Lower lobe of right lung (tissue), 2 donors: ENCODE measurements around the gene MCHR2. TPM values are rescaled to one million over a fixed set of nuclear protein-coding genes. Genes with fewer than 3 reads are reported as not detected.

ENCODE experiments used
- ATAC-seq, 2 donors: fragments of 200-7000 bp; cut with Tn5 transposase; one replicate each; pipeline ENCODE4 v1.9.1; 2020 to 2022; ENCODE audit warnings: mild to moderate bottlenecking in 2 of 2, moderate library complexity in 2 of 2
- DNase-seq: peaks from one replicate; pipeline ENCODE4 v3.0.0-alpha.2; 2020
- H3K27ac ChIP-seq: fragments of 200-600 bp; one replicate; pipeline ENCODE4 v1.8.0; 2022
- H3K27me3 ChIP-seq: fragments of 200-600 bp; one replicate; pipeline ENCODE4 v1.8.0; 2022; ENCODE audit warnings: low read depth
- H3K36me3 ChIP-seq: fragments of 200-600 bp; one replicate; pipeline ENCODE4 v1.8.0; 2022; ENCODE audit warnings: mild to moderate bottlenecking
- H3K4me1 ChIP-seq: fragments of 200-600 bp; one replicate; pipeline ENCODE4 v1.8.0; 2022
- H3K4me3 ChIP-seq: fragments of 200-600 bp; one replicate; pipeline ENCODE4 v1.8.0; 2022; ENCODE audit warnings: mild to moderate bottlenecking
- H3K9me3 ChIP-seq: fragments of 200-600 bp; one replicate; pipeline ENCODE4 v1.8.0; 2022
- CTCF ChIP-seq: fragments of 200-600 bp; IDR thresholded peaks from one replicate; pipeline ENCODE4 v1.8.0; 2022; ENCODE audit warnings: antibody characterized with exemption, mild to moderate bottlenecking
- intact Hi-C: fragments of 100-400 bp; cut with DNase I; formaldehyde crosslinking; loops from one replicate; pipeline ENCODE4 v1.11.0; 2022
- total RNA-seq: library from RNA; stranded (reverse); fragmentation: NEBNext Ultra II Directional; extraction: Animal tissue kit (Norgen Biotek cat#: 25700); gene quantifications from one replicate; pipeline ENCODE4 v1.2.1, GENCODE V29; 2021
- donor health status: DM: no; HTN: yes; CAD: no; lungs with severe emphysema.

MCHR2 gene
- total RNA-seq, 1 donor from 2014 or later: not detected

- intact Hi-C loops: loop anchor here (5.0 kb wide), 1 partner anchor 95 kb away; no protein-coding TSS in a partner anchor
- H3K27me3 ChIP-seq: peaks cover 6% of the 10 kb centered on the region
- H3K27ac ChIP-seq: no peak overlapping the region
- TF ChIP-seq CTCF: peak; percentile 89
- H3K4me3 ChIP-seq: no peak overlapping the region
- ATAC-seq: peak; percentile 89
- no peaks in the 10 kb centered on the region for H3K36me3 ChIP-seq
- H3K4me1 ChIP-seq: no peaks in the 10 kb centered on the region
- no peaks in the 10 kb centered on the region for H3K9me3 ChIP-seq
- DNase-seq: peak; percentile 52
Observed at GRCh38 chr6:100001915-100002388, 7.9 kb upstream of the MCHR2 start.

GRCh38 chr6:99997141-99997540 lies 3.1 kb upstream of the MCHR2 start:
- H3K9me3 ChIP-seq: no peaks in the 10 kb centered on the region
- H3K27me3 ChIP-seq: peaks cover 29% of the 10 kb centered on the region
- TF ChIP-seq CTCF: no peak
- intact Hi-C loops: no loop called here
- ATAC-seq: no peak
- H3K4me3 ChIP-seq: no peak overlapping the region
- no peaks in the 10 kb centered on the region for H3K36me3 ChIP-seq
- H3K27ac ChIP-seq: no peak overlapping the region
- DNase-seq: no peak
- H3K4me1 ChIP-seq: no peaks in the 10 kb centered on the region

GRCh38 chr6:99995916-99996315 lies 1.9 kb upstream of the MCHR2 start:
- Histone ChIP-seq H3K4me3 (no peak overlapping the region), H3K9me3 (no peaks in the 10 kb centered on the region), H3K36me3 (no peaks in the 10 kb centered on the region), H3K27ac (no peak overlapping the region), H3K4me1 (no peaks in the 10 kb centered on the region), H3K27me3 (peaks cover 31% of the 10 kb centered on the region)
- intact Hi-C loops: no loop called here
- no peak for TF ChIP-seq CTCF
- ATAC-seq (no peak), DNase-seq (no peak)

GRCh38 chr6:99993146-99993532 lies 884 bp downstream of the MCHR2 start:
- H3K36me3 ChIP-seq: no peaks in the 10 kb centered on the region
- DNase-seq (no peak), ATAC-seq (no peak)
- no peaks in the 10 kb centered on the region for H3K9me3 ChIP-seq
- no peaks in the 10 kb centered on the region for H3K4me1 ChIP-seq
- TF ChIP-seq CTCF: no peak
- peaks cover 28% of the 10 kb centered on the region for H3K27me3 ChIP-seq
- intact Hi-C loops: no loop called here
- no peak overlapping the region for H3K27ac ChIP-seq
- peak overlapping the region; percentile 14 for H3K4me3 ChIP-seq

- Histone ChIP-seq H3K4me1 (no peaks in the 10 kb centered on the region), H3K36me3 (no peaks in the 10 kb centered on the region), H3K27me3 (peaks cover 28% of the 10 kb centered on the region), H3K9me3 (no peaks in the 10 kb centered on the region), H3K4me3 (no peak overlapping the region), H3K27ac (no peak overlapping the region)
- no peak for DNase-seq
- ATAC-seq: peak in 1 of 2 donors; percentile 29
- intact Hi-C loops: no loop called here
- TF ChIP-seq CTCF: no peak
Observed at GRCh38 chr6:99991955-99992354, 2.1 kb downstream of the MCHR2 start.

- ATAC-seq: no peak
- Histone ChIP-seq H3K36me3 (no peaks in the 10 kb centered on the region), H3K27me3 (no peaks in the 10 kb centered on the region), H3K9me3 (no peaks in the 10 kb centered on the region), H3K4me1 (no peaks in the 10 kb centered on the region), H3K27ac (no peak overlapping the region), H3K4me3 (no peak overlapping the region)
- no peak for DNase-seq
- intact Hi-C loops: no loop called here
- TF ChIP-seq CTCF: no peak
Observed at GRCh38 chr6:99980741-99981140, 13.3 kb downstream of the MCHR2 start.
